GM11168 (cell line): ENCODE results near the gene NOTCH4.
"Not testable (repeated sequence)": the region's sequence is repeated elsewhere in the genome, so short reads cannot be mapped to it uniquely, and the experiment has no call there.

Experiments
- in situ Hi-C: fragments of 300-500 bp; cut with MboI; formaldehyde crosslinking; loops from one replicate; pipeline ENCODE4 v1.12.0; 2022; ENCODE audit warnings: low sequenced_read_pairs; ENCODE audit not compliant: unreplicated experiment

NOTCH4 gene

DNA sequence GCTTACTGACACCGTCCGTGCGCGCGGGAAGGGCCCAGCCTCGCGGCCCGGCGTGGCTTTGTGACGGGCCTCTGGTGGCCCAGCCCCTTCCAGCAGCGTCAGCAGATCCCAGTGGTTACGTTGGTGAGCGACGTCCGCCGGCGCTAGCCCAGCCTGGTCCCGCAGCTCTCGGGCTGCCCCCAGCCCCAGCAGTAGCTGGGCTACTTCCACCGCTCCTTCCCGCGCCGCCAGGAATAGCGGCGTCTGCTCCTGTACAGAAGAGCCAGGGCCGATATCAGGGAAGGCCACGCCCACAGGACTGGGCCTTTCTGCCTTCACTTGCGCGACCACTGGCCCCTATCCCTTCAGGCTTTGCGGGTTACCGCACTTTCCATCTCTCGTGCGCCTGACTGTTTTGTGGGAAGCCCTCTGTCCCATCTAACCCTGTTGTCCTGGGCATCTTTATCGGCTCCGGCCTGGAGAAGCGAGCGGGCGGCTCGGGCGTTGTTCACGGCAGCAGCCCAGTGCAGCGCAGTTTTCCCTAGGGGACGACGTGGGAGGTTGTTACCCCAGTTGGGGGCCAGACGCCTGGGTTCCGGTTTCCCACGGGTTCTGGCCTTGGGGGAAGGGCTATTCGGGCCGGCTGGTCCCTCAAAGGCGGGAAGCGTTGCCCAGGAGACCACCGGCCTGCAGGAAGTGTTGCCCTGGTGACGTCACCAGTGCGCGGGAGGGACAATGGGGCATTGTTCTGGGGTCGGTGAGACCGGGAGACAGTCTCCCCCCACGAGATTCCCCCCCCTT is 27.8 kb downstream of the NOTCH4 start:
- in situ Hi-C loops: no loop called here

DNA sequence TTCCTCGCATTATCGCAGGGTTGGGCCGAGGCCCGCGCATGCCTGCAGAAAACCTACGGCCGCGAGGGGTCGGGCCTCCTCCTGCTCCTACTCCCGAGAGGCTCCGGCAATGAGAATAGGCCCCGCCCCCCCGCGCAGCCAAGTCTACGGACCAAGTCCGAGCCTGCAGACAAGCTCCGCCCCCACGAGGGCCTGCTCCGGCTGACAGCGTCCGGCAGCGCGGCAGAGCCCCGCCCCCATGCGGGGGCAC is 28.3 kb downstream of the NOTCH4 start:
- in situ Hi-C loops: no loop called here

DNA sequence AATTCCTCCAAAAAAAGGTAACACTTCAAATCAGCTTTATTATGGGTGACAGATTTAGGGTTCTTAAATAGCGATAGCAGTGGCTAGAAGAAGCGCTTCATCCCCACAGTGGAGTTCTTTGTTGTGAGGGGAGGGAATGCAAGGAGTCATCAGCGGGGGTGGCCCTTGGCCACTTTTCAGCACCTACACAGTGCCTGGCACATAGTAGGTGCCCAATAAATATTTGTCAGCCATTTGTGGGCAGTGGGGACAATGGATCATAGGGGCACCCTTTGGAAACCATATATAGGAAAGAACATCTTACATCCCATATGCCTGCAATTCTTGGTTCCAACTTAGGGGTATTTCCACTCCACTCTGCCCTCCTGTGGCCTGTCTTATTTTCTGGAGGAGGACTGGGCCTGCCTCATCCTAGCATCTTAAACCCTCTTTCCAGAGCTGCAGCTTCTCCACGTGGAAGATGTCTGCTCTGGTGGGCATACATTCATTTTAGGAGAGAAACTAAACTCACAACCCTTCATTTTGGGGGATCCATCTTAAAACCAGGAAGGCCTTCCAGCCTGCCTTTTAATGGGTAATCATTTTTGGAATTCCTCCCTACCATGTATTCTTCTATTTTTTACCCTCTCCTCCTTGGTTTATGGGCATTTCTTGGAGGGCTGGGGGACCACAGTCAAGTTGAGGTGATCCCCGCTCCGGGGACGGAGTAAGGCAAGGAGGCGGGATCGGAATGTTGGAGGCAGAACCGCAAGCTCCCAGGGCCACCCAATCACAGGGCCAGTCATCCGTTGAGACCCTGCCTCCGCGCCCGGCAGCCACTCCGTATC is 28.8 kb downstream of the NOTCH4 start:
- in situ Hi-C loops: no loop called here

DNA sequence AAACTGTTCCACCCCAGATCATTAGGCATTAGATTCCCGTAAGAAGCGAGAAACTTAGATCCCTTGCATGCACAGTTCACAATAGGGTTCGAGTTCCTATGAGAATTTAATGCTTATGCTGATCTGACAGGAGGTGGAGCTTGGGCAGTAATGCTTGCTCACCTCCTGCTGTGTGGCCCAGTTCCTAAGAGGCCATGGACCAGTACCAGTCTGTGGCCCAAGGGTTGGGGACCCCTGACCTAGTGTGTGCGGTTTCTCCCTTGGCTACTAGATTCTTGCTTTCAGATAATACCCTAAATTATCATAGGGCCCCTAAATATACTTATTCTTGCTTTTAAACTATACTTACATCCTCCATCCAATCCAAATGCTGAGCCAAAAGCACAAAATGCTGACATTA is 29.5 kb downstream of the NOTCH4 start:
- in situ Hi-C loops: no loop called here

DNA sequence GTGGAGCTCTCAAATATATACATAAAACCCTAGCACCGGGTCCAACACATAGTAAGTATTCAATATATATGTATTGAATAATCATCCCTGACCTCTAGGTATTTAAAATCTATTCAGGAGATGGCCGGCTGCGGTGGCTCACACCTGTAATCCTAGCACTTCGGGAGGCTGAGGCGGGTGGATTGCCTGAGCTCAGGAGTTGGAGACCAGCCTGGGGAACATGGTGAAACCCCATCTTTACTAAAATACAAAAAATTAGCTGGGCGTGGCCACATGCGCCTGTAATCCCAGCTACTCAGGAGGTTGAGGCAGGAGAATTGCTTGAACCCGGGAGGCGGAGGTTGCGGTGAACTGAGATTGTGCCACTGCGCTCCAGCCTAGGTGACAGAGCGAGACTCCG is 30.8 kb downstream of the NOTCH4 start:
- in situ Hi-C loops: not testable (repeated sequence)

DNA sequence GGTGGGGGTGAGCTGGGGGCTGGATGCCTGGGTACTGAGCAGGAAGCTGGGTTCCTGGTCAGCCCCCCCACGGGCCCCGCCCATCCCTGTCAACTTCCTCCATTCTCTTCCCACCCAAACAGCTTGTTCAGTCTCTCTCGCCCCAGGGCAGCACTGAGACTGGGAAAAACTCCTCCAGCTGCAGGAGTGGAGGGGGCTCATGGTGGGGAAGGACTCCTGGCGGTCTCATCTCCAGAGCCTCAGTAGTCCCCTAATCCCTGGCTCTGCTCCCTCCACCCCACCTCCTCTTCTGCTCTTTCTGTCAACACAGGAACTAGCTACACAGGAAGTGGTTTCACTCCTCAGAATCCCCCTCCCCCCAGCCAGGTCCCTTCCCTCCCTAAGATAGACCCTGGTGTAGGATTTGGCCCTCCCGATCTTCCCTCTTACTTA is 31.2 kb downstream of the NOTCH4 start, which contains the start of gene GPSM3:
TSS of gene GPSM3 (minus strand) at position 36 of the 432 bp plus-strand sequence. CDS start 130 bp downstream, outside the sequence.
- in situ Hi-C loops: no loop called here

DNA sequence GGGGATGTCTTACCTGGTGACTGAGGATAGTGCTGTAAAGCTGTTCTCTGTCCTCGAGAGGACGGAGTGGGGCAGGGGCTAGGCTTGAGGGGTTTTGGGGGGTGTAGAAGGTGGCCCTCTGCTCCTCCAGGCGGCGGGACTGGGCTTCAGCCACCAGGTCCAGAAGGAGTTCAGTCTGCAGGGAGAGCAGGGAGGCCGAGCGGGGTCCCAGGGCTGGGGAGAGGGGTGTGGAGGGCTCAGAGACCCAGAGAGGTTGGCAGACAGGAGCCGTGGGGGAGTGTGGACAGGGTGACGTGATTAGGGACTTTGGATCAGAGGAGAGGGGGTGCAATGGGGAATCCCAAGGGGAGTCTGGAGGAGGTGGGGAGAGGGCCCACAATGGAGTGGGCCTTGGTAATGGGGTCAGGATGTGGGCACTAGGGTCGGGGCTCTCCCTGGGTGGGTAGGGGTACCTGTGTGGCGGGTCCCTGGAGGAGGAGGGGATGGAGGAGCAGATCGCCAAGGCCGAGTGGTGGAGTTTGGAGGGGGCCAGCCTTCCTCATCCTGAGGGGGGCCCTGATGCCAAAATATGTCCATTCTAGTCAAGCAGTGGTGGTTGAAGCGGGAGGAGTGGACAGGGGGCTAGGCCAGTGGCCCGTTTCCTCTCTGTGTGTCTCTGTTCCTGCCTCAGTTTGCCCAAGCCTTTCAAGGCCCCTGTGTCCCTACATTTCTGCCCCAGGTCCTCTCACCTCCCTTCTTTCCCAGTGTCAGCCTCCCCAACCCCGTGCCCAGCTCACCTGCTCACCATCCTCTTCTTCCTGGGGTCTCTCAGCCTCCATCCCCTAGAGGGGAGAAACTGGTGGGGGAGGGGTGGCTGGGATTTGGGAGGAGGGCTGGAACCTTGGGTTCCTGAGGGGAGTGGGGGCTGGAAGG is 31.9 kb downstream of the NOTCH4 start:
- in situ Hi-C loops: no loop called here

DNA sequence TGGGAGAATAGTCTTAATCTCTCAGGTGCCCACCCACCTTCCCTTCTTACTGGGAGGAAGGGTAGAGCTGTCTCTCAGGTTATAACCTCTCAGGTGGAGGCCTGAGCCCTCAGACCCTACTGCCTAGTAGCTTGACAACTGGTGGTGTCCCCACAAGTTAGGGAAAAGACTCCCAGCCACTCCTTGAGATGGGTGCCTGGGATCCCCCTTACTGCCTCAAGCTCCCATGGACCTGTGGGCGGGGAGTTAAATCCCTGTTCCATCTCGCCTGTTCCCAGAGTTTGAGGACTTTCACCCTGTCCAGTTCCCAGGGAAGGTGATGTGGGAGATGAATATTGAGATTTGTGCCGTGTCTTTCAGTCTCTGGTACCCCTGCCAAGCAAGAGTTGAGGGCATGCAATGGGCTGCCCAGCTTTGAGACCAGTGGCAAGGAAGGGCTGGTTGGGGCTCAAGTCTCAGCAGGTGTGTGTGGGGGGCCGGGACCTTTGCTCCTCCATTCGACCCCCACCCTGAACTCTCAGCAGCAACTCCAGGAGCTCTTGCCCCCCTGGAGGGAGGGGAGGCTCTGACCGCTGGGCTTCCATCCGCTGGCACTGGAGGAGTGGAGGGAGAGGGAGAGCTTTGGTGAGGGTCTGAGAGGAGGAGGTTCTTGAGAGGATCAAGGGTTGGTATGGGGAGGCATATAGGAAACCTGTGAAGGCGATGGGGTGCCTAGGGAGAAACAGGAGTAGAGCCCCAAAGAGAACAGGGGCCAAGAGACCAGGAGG is 32.8 kb downstream of the NOTCH4 start:
- in situ Hi-C loops: no loop called here

DNA sequence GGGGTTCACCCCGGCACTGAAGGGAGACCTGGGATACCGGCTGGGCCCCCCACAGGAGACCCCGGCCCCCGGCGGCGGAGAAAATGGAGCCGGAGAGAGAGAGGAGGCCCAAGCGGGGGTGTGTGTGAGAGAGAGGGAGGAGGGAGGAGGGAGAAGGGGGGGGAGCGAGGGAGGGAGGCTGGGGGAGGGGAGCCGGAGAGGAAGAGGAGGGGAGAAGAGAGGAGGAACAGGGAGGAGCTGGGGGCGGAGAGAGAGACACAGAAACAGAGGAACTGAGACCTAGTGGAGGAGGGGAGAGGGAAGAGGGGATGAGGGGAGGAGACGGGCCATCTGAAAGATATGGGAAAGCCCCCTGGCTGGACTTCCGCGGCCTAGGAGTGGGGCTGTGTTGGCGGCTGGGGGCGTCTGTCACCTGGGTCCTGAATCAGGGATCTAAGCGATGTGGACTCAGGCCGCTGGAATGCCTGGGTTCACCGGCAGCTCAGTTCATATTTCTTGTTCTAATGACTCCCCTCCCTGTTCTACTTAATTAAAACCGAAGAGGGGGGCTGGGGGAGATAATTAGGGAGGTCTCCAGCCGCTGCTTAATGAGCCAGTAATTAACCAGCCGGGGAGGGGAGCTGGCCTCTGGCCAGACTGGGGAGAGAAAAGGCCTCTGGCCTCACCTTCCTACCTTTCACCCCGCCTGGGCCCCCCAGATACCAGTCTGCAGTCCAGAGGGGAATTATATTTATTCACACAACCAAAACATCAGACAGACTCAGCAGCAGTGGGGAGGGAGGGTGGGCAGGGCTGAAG is 33.6 kb downstream of the NOTCH4 start, which contains the start of gene PBX2:
TSS of gene PBX2 (minus strand) at position 149 of the 798 bp plus-strand sequence. CDS start 287 bp downstream, outside the sequence.
- in situ Hi-C loops: no loop called here

DNA sequence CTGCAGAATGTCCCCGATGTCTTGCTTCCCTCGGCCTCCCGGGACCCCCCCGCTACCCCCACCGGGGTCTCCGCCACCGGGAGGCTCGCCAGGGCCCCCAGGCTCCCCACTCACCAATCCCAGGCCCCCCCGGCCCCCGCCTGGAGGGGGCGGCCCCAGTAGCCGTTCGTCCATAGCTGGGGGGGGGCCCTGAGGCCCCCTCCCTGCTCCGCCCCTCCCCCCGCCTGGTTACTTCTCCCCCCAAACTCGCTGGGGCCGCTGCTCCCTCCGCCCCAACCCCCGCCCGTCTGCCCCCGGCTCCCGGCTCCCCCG is 34.2 kb downstream of the NOTCH4 start:
- in situ Hi-C loops: no loop called here

DNA sequence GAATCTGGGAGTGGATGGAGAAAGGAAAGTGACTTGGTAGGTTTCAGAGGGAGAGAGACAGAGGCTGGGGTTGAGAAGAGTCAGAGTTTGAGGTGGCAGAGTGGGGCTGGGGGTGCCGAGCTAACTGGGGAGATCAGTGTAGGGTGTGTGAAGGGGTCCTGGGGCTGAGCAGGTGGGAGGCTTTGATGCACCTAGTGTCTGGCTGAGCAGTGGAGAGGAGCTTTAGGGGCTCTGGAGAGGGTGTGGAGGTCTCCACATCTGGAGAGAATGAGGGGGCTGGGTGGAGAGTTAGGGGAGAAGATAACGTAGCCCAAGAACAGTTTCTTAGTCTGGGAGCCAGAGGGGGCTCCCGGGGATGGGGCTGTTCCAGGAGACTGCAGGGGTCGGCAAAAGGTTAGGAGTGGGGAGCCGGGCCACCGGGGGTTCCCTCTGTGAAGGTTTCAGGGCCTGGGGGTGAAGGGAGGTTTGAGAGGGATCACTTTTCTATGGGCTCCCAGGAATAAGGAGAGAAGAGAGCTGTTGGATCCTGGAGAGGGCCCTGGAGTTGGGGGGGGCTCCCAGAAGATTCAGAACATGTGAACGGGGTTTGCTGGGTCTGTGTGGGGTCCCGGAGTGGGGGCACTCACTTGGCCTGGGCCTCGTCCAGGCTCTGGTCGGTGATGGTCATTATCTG is 34.7 kb downstream of the NOTCH4 start:
- in situ Hi-C loops: no loop called here

DNA sequence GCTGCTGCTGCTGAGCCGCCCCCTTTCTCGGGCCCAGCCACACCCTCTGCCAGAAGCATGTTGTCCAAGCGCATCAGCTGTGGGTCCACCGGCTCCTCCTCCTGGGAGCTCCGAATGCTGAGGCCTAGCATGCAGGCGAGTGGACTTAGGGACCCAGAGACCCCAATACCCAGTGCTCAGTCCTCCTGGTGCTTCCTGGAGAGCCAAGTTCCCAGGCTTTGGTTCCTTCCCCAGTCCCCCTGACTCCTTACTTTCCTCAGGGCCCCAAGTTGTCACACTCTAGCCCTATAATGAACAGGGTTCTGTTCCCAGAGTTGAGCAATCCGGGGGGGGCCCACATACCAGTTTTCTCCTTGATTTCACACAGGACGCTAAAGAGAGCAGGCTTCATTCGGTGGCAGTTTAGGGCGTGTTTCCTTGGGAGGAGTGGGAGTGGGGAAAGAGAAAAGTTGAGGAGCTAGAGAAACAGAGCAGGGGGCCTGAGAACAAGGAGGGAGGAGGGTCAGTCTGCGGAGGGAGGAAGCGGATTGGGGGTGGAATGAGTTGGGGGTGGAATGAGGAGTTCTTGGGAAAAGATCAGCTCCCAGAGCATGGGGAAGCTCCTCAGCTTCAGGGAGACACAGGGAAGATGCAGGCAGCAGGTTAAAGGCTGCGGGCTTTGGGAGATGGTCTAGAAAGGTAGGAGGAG is 35.3 kb downstream of the NOTCH4 start:
- in situ Hi-C loops: no loop called here

DNA sequence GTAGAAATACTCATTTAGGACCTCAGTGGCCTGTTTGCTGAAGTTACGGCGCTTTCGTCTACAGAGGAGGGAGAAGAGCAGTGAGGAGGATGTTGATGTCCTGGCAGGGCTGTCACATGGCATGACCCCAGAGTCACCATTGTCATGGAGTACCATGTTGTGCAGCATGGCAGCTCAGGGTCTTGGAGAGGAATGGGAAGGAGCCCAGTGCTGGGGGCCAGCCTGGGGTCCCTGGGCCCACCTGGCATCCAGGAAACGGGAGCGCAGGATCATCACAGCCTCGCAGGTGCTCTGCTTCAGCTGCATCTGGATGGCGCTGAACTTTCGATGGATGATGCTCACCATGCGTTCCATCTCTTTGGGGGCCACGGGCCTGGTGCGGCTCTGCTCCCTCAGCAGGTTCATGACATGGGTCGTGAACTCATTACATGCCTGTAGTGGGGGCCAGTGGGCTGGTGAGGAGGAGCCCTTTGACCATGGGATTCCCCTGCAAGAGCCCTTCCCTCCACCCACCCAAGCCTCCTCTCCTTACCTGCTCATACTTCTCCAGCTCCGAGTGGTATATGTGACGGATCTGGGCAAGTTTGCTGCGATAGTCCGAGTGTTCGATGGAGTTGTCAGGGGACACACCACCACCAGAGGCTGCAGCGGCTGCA is 36.0 kb downstream of the NOTCH4 start:
- in situ Hi-C loops: not testable (repeated sequence)

DNA sequence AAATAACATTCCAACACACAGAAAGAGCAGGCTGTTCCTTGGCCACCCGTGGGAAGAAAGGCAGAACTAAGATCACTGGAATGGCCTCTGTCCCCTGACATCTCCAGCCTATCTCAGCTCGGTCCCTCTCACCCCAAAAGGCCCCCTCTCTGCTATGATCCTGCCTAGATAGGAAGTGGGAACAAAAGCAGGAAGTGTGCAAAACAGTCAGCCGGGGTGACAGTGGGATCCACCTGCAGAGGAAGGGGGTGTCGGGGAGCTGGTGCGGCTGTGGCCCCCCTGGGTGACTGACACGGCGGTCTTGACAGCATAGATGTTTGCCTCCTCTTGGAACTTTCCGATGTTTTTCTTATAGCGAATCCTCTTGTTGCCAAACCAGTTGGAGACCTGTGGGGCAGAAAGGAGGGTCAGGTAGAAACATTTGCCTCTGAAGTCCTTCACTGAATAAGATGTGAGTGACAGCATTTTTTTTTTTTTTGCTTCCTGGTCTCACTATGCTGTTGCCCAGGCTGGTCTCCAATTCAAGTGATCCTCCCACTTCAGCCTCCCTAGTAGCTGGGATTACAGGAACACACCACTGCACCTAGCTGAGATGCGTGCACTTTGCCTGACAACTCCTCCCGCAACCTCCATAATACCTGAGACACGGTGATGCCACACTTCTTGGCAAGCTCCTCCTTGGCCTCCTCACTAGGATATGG is 36.7 kb downstream of the NOTCH4 start:
- in situ Hi-C loops: no loop called here

DNA sequence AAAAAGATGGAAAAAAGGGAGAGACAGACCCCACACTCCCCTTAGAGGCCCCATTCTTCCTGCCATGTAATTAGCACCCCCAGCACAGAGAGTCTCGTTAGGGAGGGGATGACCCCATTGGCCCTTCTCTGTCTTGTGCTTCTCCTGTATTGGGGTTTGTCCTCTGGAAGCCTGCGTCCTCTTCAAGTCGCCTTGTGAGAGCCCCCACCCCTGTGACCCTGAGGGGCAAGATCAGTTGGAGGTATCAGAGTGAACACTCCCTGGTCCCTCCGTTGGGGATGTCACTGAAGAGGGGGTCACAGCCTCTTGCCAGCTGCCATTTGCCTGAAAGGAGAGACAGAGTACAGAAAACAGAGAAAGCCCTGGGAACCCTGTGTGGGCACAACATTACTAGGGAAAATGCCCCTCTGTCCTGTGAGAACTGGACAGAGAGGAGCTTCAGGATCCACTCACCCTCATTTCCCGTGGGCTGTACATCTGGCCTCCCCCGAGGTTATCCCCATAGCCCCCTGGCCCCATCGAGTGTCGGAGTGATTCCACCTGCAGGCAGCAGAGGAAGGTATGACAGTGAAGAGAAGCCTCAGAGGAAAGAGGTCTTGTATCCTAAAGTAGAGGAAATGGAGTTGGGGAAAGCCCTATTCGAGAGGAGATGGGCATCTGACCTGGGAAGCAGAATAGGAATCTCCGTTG is 37.6 kb downstream of the NOTCH4 start:
- in situ Hi-C loops: not testable (repeated sequence)

DNA sequence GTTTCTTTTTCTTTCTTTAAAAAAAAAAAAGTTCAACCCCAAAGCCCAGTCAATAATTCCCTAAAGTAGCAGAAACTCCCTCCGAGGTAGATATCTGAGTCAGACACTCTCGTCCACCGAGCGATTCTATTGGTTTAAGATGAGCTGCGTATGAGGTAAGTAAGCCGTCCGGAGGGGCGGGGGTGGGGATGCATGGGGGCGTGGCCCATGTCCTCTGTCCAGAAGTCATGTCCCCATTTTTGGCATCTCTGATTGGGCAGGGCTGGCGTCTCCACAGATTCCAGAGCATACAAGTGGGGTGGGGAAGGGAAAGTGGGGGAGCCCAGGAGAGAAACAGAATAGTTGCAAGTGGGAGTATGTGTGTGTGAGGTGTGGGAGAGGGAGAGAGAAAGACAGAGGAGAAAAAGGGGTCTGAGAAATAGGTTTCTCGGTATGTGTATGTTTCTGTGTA is 38.2 kb downstream of the NOTCH4 start:
- in situ Hi-C loops: not testable (repeated sequence)
